ENCODE results near the gene ESR2. TPM values are rescaled to one million over a fixed set of nuclear protein-coding genes. Genes with fewer than 3 reads are reported as not detected.
"Not testable (repeated sequence)": the region's sequence is repeated elsewhere in the genome, so short reads cannot be mapped to it uniquely, and the experiment has no call there.

The ESR2 gene
- 1.5 TPM for total RNA-seq

DNA sequence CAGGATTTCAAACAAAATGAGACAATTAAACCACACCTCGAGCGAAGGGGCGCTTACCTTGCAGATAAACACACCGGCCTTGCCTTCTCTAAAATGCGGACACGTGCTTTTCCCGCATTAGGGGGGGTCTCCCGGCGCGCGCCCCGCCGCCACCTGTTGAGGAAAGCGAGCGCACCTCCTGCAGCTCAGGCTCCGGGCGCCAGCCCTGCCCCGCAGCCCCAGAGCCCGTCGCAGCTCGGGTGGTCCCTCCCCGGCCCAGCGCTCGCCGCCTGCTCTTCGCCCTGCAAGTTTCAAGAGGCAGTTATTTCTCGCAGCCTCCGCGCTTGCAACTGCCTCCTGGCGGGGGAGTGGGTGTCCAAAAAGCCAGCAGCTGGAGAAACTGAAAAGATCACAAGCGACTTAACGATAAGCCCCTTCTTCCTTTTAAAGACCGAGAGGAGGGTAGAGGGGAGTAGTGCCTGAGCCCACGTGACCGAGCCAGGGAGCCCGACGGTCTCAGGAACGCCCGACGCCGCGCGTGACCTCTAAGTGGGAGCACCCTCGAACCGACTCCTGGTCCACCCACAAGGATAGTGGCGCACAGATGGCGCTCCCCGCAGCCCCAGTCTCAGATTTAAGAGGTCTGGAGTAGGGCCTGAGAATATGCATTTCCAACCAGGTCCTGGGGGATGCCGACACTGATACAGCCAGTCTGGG is at the start of gene ESR2:
Gene ESR2, minus strand, starts transcription at position 396 of the 696 bp plus-strand sequence. CDS start 11,386 bp downstream, outside the sequence.
- no peak for DNase-seq

DNA sequence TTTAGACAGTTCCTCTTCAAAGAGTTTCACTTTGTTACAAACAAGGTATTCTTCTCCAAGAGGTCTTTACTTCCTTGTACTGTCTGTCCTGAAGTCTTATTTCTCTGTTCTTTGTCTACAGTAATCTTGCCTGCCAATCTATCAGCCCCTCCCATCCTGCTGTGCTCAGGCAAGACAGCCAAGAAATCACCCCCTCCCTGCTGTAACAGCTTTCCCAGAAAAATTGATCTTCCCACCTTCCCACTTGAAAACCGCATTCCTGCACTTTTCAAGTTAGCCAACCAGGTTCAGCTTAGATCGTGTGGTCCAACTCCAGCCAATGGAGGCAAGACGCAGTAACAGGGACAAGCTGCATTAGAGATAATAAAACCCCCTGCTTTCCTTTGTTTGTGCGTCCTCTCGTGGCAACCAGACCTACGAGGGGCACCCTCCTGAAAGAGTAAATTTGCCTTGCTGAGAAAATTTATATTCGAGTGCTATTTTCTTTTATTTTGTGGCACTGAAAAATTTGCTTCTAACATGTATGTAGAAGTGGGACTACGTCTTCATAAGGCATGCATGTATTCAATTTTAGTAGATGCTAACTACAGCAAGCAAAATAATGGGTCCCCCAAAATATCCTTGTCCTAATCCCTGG is 46.5 kb upstream of the ESR2 start:
- DNase-seq: no peak

DNA sequence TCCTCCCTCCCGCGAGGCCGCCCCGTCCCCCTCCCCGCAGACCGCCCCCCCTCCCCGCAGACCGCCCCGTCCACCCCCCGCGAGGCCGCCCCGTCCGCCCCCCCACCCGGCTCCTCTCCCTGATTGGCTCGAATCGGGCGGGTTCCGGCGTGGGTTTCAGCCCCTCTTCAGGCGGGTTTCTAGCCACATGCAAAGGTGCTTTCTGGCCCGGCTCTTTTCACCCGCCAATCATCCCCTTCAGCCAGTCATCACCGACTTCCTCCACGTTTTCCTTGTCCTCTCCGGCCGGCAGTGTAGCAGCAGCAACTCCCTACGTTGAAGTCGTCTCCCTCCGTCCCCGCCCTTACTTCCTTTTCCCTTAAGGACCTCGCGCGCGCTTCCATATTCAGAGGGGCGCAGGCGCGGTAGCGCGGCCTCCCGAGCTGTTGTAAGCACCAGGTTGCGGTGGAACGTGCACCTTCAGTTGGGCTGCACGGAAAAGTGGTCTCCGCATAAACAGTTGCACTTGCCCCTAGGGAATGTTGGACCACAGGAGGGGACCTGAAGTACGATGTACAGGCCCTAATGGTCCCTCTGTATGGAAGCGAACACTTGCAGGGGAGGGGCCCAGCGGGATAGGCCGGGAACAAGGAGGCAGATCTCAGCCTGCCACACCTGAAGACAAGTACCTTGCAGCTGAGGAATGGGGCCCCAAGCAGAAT is 44.6 kb upstream of the ESR2 start:
- DNase-seq: peak; percentile 99

DNA sequence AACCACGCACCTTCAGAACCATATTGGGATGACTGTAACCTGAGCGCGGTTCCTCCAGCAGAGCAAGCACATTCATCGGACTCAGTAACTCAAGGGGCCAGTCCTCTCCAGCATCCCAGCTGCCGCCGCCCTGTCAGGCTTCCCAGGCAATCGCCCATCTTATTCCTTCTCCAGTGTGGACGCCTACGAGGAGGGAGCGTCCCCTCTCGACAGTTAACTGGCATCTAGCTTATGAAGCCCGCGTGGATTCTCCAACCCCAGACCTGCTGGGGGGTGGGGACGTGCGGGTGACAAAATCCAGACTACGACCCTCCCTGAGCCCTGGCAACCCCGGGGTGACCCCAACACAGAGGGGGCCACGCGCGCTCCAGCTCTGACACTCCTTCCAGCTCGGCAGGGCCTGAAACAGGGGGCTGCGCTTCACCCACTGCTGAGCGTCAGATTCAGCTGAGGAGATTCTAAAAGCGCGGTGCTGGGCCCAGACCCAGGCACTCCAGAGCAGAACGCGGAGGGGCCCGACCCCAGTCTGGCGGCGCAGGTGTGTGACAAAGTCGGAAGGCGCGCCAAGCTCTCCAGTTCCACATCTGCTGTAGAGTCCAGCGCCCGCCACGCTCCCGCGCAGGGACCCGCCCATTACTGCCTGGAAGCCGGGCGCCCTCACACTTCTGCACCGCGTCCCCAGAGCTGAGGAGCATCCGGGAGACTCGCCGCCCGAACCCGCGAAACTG is 43.9 kb upstream of the ESR2 start:
- DNase-seq: peak; percentile 51

DNA sequence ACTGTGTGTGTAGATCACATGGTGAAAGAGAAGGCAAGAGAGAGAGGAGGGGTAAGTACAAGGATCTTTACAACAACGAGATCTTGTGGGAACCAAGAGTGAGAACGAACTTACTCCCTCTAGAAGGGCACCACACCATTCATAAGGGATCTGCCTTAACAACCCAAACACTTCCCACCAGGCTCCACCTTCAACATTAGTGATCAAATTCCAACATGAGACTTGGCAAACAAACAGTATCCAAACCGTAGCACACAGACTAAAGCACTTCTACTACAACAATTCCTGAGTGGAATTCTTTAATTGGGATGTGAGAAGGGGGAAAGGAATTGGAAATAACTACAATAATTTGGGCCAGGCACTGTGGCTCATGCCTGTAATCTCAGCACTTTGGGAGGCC is 35.0 kb upstream of the ESR2 start:
- no peak for DNase-seq

DNA sequence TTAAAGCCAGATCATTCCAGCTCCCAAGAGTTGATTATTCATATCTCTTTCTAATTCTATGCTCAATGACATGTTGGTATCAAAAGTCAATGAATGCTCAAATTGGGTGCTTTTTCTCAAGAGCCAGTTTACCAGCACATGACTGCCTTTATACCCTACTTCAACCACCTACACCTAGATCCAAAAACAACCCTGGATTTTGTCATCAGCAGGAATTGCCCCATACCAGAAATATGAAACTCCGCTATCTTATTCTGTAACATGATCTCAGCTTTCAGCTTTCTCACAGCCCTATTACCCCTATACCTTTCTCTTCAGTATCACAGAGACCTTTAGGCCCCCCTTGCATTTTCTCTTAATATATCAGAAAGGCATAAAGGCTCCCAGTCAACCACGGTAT is 32.3 kb upstream of the ESR2 start:
- DNase-seq: no peak

DNA sequence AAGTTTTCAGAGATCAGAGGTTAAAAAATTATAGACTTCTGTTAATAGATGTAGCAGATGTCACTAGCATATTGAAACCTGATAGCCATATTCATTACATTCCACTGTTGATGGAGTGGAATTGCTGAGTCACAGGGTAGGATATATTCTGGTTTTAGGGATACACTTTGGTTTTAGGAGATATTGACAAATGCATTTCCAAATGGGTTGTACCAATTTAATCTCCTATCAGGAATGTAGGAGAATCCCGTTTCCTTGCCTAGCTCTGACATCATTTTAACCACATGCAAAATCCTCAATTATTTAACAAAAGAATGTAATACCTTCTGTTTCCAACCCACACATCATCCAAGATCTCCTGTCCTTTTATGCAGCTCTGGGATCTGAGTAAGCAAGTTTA is 30.7 kb upstream of the ESR2 start:
- DNase-seq: no peak

DNA sequence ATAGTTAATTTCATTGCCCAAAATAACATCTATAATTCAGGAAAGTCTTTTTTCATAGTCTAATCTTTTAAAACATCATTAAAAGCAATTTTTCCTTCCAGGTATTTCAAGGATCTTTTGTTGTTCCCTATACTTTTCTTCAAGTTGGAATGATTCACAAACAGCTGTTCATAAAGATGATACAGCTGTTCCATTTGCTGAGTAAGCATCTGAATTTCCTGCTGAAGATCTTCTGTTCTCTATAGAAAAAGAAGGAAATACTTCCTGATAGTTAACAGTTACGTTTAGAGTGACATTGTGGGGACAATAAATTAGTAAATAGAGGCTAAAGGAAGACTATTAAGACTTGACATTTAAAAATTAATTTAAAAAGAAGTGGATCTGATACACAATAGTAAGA is 30.3 kb upstream of the ESR2 start:
- no peak for DNase-seq

DNA sequence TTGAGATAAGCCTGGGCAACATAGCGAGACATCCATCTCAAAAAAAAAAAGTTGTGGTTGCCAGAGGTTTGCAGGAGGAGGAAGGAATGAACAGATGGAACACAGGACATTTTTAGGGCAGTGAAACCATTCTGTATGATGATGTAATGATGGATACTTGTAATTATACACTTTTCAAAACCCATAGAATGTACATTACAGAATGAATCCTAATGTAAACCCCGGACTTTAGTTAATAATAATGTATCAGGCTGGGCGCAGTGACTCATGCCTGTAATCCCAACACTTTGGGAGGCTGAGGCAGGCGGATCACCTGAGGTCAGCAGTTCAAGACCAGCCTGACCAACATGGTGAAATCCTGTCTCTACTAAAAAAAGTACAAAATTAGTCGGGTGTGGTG is 26.2 kb upstream of the ESR2 start:
- not testable (repeated sequence) for DNase-seq

DNA sequence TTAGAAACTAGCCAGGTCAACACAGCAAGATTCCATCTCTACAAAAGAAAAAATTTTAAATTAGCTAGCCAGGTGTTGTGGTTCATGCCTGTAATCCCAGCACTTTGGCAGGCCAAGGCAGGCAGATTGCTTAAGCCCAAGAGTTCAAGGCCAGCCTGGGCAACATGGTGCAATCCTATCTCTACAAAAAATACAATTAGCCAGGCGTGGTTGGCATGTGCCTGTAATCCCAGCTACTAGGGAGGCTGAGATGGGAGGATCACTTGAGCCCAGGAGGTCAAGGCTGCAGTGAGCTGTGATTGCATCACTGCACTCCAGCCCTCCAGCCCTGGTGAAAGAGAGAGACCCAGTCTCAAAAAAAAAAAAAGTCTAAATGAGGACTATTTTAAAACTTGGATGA is 24.5 kb upstream of the ESR2 start:
- not testable (repeated sequence) for DNase-seq

DNA sequence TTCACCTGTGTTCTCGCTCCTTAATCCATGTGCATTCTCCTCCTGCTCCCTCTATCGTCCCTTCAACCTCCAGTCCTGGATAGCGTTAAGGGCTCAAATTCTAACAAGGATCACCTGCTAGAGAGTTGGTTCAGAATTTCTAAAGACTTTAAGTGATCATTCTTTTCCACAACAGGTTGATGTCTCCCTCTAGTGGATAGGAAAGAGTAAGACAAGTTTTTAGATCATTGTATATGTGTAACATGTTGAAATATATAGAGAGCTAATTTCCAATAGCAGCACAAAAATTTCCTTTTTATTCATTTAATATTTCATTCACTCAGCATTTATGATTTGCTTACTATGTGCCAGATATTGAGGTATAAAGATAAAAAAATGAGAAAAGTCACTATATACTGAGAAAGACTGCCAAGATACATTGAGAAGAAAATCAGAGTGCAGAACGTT is 9.3 kb upstream of the ESR2 start:
- DNase-seq: peak; percentile 4

DNA sequence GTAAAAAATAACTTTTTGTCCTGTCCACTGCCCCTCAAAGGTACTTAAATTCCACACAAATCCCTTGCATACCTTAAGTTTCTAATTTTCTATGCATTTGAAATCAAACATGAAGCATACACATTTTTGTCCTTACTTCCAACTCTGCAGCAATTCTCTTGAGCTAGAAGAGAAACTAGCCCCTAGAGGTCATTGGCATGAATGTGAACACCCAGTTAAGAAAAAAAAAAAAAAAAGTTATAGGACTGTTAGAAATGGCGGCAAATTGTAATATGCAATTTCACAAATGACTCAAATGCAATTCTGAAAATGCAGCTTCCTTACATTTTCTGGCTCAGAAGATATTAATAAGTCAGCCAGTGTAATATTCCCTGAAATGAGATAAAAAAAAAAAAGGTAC is 4.6 kb upstream of the ESR2 start:
- DNase-seq: no peak

DNA sequence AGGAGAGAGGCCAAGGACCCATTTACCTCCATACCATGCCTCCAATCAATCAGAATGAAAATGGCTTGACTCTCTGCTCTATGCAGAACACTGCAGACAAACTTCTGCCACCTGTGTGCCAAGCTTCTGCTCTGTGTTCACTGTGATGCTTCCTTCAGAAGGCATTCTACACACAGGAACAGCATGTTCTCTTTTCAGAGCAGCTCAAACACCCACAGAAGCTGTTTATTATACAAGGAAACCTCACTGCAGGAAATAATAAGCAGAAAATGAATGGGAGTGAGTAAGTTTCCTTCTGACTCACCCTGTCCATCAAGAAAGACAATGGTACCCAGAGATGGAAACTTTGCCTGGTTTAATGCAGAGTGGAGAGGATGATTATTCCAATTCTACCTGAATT is 2.4 kb upstream of the ESR2 start:
- no peak for DNase-seq

DNA sequence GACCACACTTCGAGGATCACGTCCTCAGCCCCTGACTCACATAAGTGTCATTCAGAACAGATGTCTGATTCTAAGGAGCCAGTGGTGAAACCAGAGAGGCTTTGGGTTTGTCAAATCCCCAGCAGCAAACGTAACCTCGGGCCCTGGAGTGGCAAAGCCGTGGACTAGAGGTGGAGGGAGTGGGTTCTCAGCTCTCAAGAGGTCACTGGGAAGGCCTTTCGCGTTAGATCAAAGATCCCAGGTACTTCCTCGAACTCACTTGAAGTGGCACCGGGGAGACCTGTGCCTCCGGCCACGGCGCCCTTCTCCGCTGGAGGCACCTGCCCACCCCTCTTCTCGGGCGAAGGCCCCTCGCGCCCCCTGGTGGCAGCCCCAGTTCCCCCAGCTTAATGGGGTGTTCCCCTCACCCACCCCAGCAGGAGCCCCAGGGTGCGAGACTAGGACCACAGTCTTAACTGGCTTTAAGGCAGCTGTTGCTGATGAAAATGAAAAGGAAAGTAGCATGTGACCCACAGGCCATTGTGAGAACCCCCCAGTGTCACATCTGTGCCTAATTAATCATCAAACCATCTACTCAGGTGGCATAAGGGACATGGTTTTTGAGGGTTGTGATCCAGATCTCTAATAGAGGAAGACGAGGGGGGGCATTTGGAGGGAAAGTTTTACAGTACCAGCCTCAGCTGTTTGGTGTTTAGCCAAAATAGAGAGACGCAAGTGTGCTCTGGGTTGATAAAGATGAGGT is 672 bp upstream of the ESR2 start:
- DNase-seq: no peak

DNA sequence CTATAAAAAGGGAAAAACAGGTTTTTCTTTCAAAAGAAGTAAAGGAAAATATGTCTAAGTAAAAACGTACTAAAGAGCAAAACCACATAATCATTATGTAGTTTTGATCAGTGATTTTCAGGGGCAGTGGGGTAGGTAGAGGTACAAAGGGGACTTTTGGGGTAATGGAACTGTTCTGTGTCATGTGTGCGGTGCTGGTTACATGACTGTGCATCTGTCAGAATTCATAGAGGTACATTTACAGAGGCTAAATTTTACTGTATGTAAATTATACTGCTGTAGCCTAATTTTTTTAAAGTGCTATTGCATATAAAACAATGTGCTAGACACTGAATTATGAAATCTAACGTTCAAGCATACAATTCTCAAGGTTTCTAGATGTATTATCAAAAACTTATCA is 2.0 kb downstream of the ESR2 start:
- DNase-seq: no peak

DNA sequence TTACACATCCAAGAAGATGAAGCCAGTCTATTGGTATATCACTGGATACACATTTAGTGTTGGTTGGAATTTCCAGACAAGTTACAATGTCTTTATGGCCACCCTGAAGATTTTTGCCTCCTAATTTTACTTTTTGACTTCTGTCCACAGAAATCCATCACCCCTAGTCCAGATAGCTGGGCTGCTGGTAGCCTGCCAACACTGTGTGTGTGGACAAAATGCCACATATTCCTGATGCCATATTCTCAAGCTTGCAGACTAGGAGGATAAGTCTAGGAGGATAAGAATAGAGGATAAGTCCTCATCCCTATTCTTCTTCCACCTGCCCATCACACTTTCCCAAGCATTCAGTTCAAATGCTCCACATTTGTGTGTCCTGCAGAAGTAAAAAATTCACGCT is 4.6 kb downstream of the ESR2 start:
- no peak for DNase-seq

DNA sequence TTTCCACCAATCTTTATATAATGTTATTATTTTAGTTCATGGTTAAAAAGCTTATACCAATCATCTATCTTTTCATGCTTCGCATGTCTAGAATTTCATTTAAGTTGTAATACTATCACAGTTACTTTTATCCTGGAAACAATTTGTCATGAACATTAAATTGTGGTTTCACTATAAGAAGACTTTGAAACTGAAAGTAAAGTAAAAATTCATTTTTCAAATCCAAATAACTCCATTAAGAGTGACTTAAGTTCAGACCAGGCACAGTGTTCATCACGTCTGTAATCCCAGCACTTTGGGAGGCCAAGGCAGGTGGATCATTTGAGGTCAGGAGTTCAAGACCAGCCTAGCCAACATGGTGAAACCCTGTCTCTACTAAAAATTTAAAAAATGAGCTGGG is 12.4 kb downstream of the ESR2 start:
- no peak for DNase-seq

DNA sequence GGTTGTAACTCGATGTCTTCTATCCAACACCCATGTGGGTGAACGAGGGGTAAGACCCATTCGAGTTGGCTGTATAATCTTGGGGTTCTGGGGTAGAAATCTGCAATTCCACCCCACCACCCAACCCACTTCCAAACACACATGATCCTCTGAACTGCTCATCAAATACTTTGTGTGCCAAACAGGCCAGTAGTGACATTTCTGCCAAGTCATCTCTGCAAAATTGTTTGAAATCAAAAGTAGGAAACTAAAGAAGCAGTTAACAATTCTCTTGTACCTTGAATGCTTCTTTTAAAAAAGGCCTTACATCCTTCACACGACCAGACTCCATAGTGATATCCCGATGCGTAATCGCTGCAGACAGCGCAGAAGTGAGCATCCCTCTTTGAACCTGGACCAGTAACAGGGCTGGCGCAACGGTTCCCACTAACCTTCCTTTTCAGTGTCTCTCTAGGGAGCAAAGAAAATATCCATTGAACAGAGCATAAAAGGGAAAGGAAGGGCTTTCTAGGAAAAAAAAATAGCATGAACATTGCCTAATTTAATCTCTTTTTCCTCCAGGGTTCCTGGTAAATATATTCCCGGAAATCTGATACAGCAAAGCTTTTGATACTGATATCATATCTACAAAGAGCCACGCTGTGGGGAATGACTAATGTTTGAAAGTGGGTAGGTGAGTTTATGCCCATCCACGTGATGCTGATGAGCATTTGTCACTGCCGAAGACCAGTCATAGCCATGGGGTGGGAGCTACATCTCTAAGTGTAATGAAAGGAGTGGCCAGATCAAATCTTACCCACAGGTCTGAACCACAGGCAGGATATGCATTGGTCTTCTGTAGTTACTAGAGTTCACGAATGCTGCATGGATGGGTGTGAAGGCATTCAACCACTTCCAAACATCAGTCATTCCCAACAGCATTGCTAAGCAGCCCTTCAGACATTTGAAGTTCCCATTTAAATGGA is 14.2 kb downstream of the ESR2 start:
- no peak for DNase-seq

DNA sequence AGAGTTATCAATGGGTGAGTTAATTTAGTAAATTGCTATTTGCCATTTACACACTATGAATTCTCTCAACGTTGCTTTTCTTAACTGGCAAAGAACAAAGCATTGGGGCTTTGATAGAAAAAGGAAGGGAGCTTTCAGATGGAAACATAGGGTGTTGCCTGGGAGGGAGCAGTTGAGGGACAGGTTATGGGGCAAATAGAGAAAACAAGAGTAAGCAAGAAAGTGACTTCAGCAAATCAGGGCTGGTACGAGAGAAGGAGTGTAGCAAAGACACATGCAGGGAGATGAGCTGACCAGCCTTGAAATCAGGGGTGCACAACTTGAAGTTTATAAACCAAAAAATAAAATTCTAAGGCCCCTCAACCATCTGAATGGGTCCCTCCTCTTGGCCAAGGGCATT is 15.7 kb downstream of the ESR2 start:
- no peak for DNase-seq

DNA sequence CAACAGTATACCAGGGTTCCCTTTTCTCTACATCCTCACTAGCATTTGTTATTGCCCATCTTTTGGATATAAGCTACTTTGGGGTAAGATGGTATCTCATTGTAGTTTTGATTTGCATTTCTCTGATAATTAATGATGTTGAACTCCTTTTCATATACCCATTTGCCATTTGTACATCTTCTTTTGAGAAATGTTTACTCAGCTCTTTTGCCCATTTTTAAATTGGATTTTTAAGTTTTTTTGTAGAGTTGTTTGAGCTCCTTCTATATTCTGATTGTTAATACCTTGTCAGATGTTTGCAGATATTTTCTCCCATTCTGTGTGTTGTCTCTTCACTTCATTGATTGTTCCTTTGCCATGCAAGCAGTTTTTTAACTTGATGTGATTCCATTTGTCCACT is 22.2 kb downstream of the ESR2 start:
- no peak for DNase-seq

DNA sequence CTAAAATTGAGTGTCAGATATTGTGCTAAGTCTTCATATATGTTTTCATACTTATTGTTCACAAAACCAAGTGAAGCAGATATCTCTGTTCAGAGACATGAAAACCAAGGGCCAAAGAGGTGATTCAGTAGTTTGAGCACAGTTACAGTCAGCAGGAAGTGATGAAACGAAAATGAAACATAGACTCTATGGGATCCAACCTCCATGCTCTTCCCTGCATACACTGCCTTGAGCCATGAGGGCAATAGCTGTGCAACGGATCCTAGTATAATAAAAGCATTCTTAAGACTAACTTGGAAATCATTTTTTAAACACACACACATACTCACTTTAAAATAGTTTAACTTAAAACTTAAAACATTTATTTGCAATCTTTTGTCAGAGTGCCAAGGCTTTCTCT is 27.9 kb downstream of the ESR2 start:
- no peak for DNase-seq

Measured in skin of body (tissue), 2 donors.